Endothelial cell (in vitro differentiated cells): Measurements from ENCODE around the gene EMC7. TPM values are rescaled to one million over a fixed set of nuclear protein-coding genes. Genes with fewer than 3 reads are reported as not detected.

Source experiments
- DNase-seq: peaks from one replicate; pipeline ENCODE4 v3.0.0; 2021; ENCODE audit warnings: low spot score
- H3K27ac Mint-ChIP-seq: one replicate; pipeline ENCODE4 v1.8.0; 2021; ENCODE audit warnings: mixed read lengths, inconsistent platforms; ENCODE audit not compliant: unreplicated experiment
- H3K27me3 Mint-ChIP-seq: one replicate; pipeline ENCODE4 v1.8.0; 2021; ENCODE audit warnings: mild to moderate bottlenecking, moderate library complexity, mixed read lengths, inconsistent platforms; ENCODE audit not compliant: unreplicated experiment
- H3K36me3 Mint-ChIP-seq: one replicate; pipeline ENCODE4 v1.8.0; 2021; ENCODE audit warnings: mild to moderate bottlenecking, low read depth, mixed read lengths, inconsistent platforms; ENCODE audit not compliant: unreplicated experiment
- H3K4me1 Mint-ChIP-seq: one replicate; pipeline ENCODE4 v1.8.0; 2021; ENCODE audit warnings: mild to moderate bottlenecking, mixed read lengths, inconsistent platforms; ENCODE audit not compliant: unreplicated experiment
- H3K4me3 Mint-ChIP-seq: one replicate; pipeline ENCODE4 v1.8.0; 2021; ENCODE audit warnings: mild to moderate bottlenecking, mixed read lengths, inconsistent platforms; ENCODE audit not compliant: unreplicated experiment
- H3K9me3 Mint-ChIP-seq: one replicate; pipeline ENCODE4 v1.8.0; 2021; ENCODE audit warnings: mixed read lengths, inconsistent platforms; ENCODE audit not compliant: unreplicated experiment
- CTCF ChIP-seq: fragments of 200-600 bp; sonication (generic); IDR thresholded peaks from one replicate; pipeline ENCODE4 v1.5.0; 2021; ENCODE audit warnings: antibody characterized with exemption; ENCODE audit not compliant: unreplicated experiment
- total RNA-seq: library from RNA; stranded (reverse); fragmentation: NEBNext Ultra II Directional; extraction: Animal tissue kit (Norgen Biotek cat#: 25700); gene quantifications from one replicate; pipeline ENCODE4 v1.2.1, GENCODE V29; 2021; ENCODE audit not compliant: unreplicated experiment

EMC7 gene
- total RNA-seq, 1 donor from 2014 or later, result 41.8 TPM

GRCh38 chr15:34043391-34043790 is 58.3 kb downstream of the EMC7 start:
- Mint-ChIP-seq H3K36me3 (no peaks in the 10 kb centered on the region), H3K9me3 (no peaks in the 10 kb centered on the region), H3K4me3 (no peak overlapping the region), H3K4me1 (peaks cover 3% of the 10 kb centered on the region), H3K27me3 (no peaks in the 10 kb centered on the region), H3K27ac (no peak overlapping the region)
- no peak for DNase-seq
- TF ChIP-seq CTCF, result no peak

- TF ChIP-seq CTCF, result no peak
- no peak for DNase-seq
- Mint-ChIP-seq H3K36me3 (no peaks in the 10 kb centered on the region), H3K4me1 (peaks cover 3% of the 10 kb centered on the region), H3K9me3 (no peaks in the 10 kb centered on the region), H3K4me3 (peak overlapping the region; percentile 92), H3K27ac (no peak overlapping the region), H3K27me3 (no peaks in the 10 kb centered on the region)
Observed at GRCh38 chr15:34039790-34040113, 61.9 kb downstream of the EMC7 start.

- Mint-ChIP-seq H3K4me3 (peak within 1 kb of the TSS; percentile 97), H3K27me3 (no peaks in the 10 kb centered on the region), H3K36me3 (no peaks in the 10 kb centered on the region), H3K27ac (peak within 1 kb of the TSS; percentile 16), H3K9me3 (no peaks in the 10 kb centered on the region), H3K4me1 (peaks cover 3% of the 10 kb centered on the region)
- DNase-seq, result peak; percentile 60
- TF ChIP-seq CTCF, result no peak
Observed at GRCh38 chr15:34038871-34039789, 62.5 kb downstream of the EMC7 start, which contains the start of gene AVEN. Gene AVEN (minus strand): TSS chr15:34039204. CDS start chr15:34039046, 158 bp downstream.

GRCh38 chr15:34038023-34038870 is 63.4 kb downstream of the EMC7 start:
- Mint-ChIP-seq H3K4me3 (peak overlapping the region; percentile 97), H3K4me1 (peaks cover 3% of the 10 kb centered on the region), H3K9me3 (no peaks in the 10 kb centered on the region), H3K27me3 (no peaks in the 10 kb centered on the region), H3K36me3 (no peaks in the 10 kb centered on the region), H3K27ac (peak overlapping the region; percentile 16)
- no peak for TF ChIP-seq CTCF
- peak; percentile 69 for DNase-seq

Other genes starting within 250 kb of the EMC7 start
- not detected for gene CHRM5, start 133.4 kb downstream of the EMC7 start, total RNA-seq
- 14.8 TPM for gene AVEN, start 62.7 kb downstream of the EMC7 start, total RNA-seq
- gene PGBD4, start 221 bp upstream of the EMC7 start, total RNA-seq, result 1.2 TPM
- gene KATNBL1, start 108.2 kb upstream of the EMC7 start, total RNA-seq, result 55.1 TPM
- gene EMC4, start 123.2 kb upstream of the EMC7 start, total RNA-seq, result 77.1 TPM
- 22.4 TPM for gene SLC12A6, start 235.9 kb upstream of the EMC7 start, total RNA-seq
- 191 TPM for gene NOP10, start 241.3 kb upstream of the EMC7 start, total RNA-seq
- not detected for gene NUTM1, start 241.5 kb upstream of the EMC7 start, total RNA-seq